GM18858 (cell line): ENCODE data around the gene EVC2.

Experiments used
- ATAC-seq: cut with Tn5 transposase; IDR thresholded peaks from one replicate; pipeline ENCODE4 v1.9.1; 2021; ENCODE audit not compliant: unreplicated experiment

EVC2 gene

GRCh38 chr4:5515646-5516045 lies 192.7 kb downstream of the EVC2 start:
- ATAC-seq = no peak
